IPS-20b (cell line): ENCODE measurements around the gene GLIS2.

Source experiments
- H3K27ac ChIP-seq: one replicate; pipeline ENCODE4 v1.5.1; 2013; ENCODE audit warnings: low read length
- H3K27me3 ChIP-seq: 2 replicates; pipeline ENCODE4 v1.6.1; 2013; ENCODE audit warnings: mild to moderate bottlenecking, low read length, inconsistent platforms; ENCODE audit not compliant: insufficient read depth
- H3K36me3 ChIP-seq: 2 replicates; pipeline ENCODE4 v1.6.1; 2013; ENCODE audit warnings: low read depth, mild to moderate bottlenecking, inconsistent platforms, low read length, moderate library complexity; ENCODE audit not compliant: insufficient read depth
- H3K4me1 ChIP-seq: 2 replicates; pipeline ENCODE4 v1.6.1; 2013; ENCODE audit warnings: mild to moderate bottlenecking, control low read depth, inconsistent platforms, low read length, moderate library complexity; ENCODE audit not compliant: insufficient read depth
- H3K4me3 ChIP-seq: 2 replicates; pipeline ENCODE4 v1.5.1; 2013; ENCODE audit warnings: mild to moderate bottlenecking, low read length, inconsistent platforms
- H3K9ac ChIP-seq: 2 replicates; pipeline ENCODE4 v1.6.1; 2013; ENCODE audit warnings: low read depth, mild to moderate bottlenecking, inconsistent platforms, low read length, moderate library complexity
- H3K9me3 ChIP-seq: 2 replicates; pipeline ENCODE4 v1.6.1; 2013; ENCODE audit warnings: mild to moderate bottlenecking, low read depth, low read length, inconsistent platforms; ENCODE audit not compliant: insufficient read depth

The GLIS2 gene

GRCh38 chr16:4377573-4378154 lies 61.8 kb downstream of the GLIS2 start:
- H3K9me3 ChIP-seq: no peaks in the 10 kb centered on the region
- H3K27ac ChIP-seq: no peak overlapping the region
- no peak overlapping the region for H3K9ac ChIP-seq
- peaks cover under 1% of the 10 kb centered on the region; the same call in 1 of the 2 replicates for H3K36me3 ChIP-seq
- H3K4me3 ChIP-seq: no peak overlapping the region
- H3K4me1 ChIP-seq: peaks cover 32% of the 10 kb centered on the region
- peaks cover 5% of the 10 kb centered on the region; the same call in 1 of the 2 replicates for H3K27me3 ChIP-seq

- Histone ChIP-seq H3K27ac (no peak overlapping the region), H3K27me3 (no peaks in the 10 kb centered on the region), H3K4me1 (peaks cover 26% of the 10 kb centered on the region), H3K9ac (no peak overlapping the region), H3K36me3 (peaks cover 5% of the 10 kb centered on the region; the same call in 1 of the 2 replicates), H3K4me3 (no peak overlapping the region), H3K9me3 (no peaks in the 10 kb centered on the region)
Observed at GRCh38 chr16:4378161-4378666, 62.3 kb downstream of the GLIS2 start.

GRCh38 chr16:4378999-4379690 lies 63.3 kb downstream of the GLIS2 start:
- Histone ChIP-seq H3K9ac (no peak overlapping the region), H3K27me3 (no peaks in the 10 kb centered on the region), H3K4me3 (no peak overlapping the region), H3K27ac (no peak overlapping the region), H3K36me3 (peaks cover 5% of the 10 kb centered on the region; the same call in 1 of the 2 replicates), H3K9me3 (no peaks in the 10 kb centered on the region), H3K4me1 (peaks cover 18% of the 10 kb centered on the region)

- Histone ChIP-seq H3K4me3 (no peak overlapping the region), H3K4me1 (peaks cover 9% of the 10 kb centered on the region; the same call in 1 of the 2 replicates), H3K9ac (no peak overlapping the region), H3K27ac (no peak overlapping the region), H3K36me3 (peaks cover 5% of the 10 kb centered on the region; the same call in 1 of the 2 replicates), H3K27me3 (no peaks in the 10 kb centered on the region), H3K9me3 (no peaks in the 10 kb centered on the region)
Observed at GRCh38 chr16:4380119-4381063, 64.5 kb downstream of the GLIS2 start.

GRCh38 chr16:4381072-4381934 lies 65.4 kb downstream of the GLIS2 start:
- no peaks in the 10 kb centered on the region for H3K9me3 ChIP-seq
- no peak overlapping the region for H3K9ac ChIP-seq
- H3K36me3 ChIP-seq: peaks cover 5% of the 10 kb centered on the region; the same call in 1 of the 2 replicates
- no peaks in the 10 kb centered on the region for H3K27me3 ChIP-seq
- no peak overlapping the region for H3K4me3 ChIP-seq
- H3K4me1 ChIP-seq: peaks cover 9% of the 10 kb centered on the region; the same call in 1 of the 2 replicates
- no peak overlapping the region for H3K27ac ChIP-seq

GRCh38 chr16:4381935-4382794 lies 66.3 kb downstream of the GLIS2 start:
- Histone ChIP-seq H3K4me3 (no peak overlapping the region), H3K27ac (no peak overlapping the region), H3K9me3 (no peaks in the 10 kb centered on the region), H3K36me3 (peaks cover 5% of the 10 kb centered on the region; the same call in 1 of the 2 replicates), H3K4me1 (peaks cover 5% of the 10 kb centered on the region; the same call in 1 of the 2 replicates), H3K27me3 (no peaks in the 10 kb centered on the region), H3K9ac (no peak overlapping the region)

GRCh38 chr16:4382795-4383357 lies 67.0 kb downstream of the GLIS2 start:
- Histone ChIP-seq H3K27ac (no peak overlapping the region), H3K9me3 (no peaks in the 10 kb centered on the region), H3K4me1 (no peaks in the 10 kb centered on the region; the same call in 1 of the 2 replicates), H3K36me3 (peaks cover 5% of the 10 kb centered on the region; the same call in 1 of the 2 replicates), H3K4me3 (no peak overlapping the region), H3K27me3 (no peaks in the 10 kb centered on the region), H3K9ac (no peak overlapping the region)

- no peak overlapping the region for H3K27ac ChIP-seq
- no peak overlapping the region for H3K4me3 ChIP-seq
- H3K36me3 ChIP-seq: peaks cover 5% of the 10 kb centered on the region; the same call in 1 of the 2 replicates
Observed at GRCh38 chr16:4383591-4384444, 68.0 kb downstream of the GLIS2 start.

GRCh38 chr16:4384509-4384942 lies 68.7 kb downstream of the GLIS2 start:
- Histone ChIP-seq H3K27ac (no peak overlapping the region), H3K4me1 (peaks cover 8% of the 10 kb centered on the region), H3K9me3 (no peaks in the 10 kb centered on the region), H3K9ac (no peak overlapping the region), H3K4me3 (no peak overlapping the region), H3K36me3 (peaks cover 5% of the 10 kb centered on the region; the same call in 1 of the 2 replicates), H3K27me3 (no peaks in the 10 kb centered on the region)

More at GRCh38 chr16:4383591-4384444, 68.0 kb downstream of the GLIS2 start:
- Histone ChIP-seq H3K9ac (no peak overlapping the region), H3K4me1 (peaks cover 3% of the 10 kb centered on the region; the same call in 1 of the 2 replicates), H3K9me3 (no peaks in the 10 kb centered on the region), H3K27me3 (no peaks in the 10 kb centered on the region)
